Measurements from ENCODE around the gene SCN7A.
"Not testable (repeated sequence)": the region's sequence is repeated elsewhere in the genome, so short reads cannot be mapped to it uniquely, and the experiment has no call there.

The SCN7A gene

DNA sequence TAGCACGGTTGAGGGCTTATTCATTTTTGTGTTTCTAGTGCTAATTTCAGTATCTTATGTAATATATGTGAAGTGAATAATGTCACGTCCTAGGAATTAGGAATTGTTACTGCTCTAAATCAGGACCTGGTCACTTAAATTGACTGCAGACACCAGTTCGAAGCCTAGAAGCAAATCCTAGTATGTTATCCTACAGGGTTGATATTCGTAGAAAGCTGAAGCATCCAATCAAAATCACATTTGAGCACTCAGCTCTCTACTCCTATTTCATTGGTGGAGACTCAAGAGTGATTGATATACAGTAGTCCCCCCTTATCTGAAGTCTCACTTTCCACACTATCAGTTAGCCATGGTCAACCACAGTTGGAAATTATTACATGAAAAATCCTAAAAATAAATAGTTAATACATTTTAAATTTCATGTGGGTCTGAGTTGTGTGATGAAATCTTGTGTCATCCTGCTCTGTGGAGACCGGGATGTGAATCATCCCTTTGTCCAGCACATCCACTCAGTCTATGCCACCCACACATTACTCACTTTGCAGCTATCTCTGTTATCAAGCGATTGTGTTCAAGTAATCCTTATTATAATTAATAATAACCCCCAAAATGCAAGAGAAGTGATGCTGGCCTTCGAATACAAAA is 83.1 kb downstream of the SCN7A start:
- Histone ChIP-seq H3K4me3 (ENCODE audit: low read length) (no peak overlapping the region), H3F3A (ENCODE audit: insufficient read depth, low read length) (no peaks in the 10 kb centered on the region), H3K9ac (ENCODE audit: low read length) (no peak overlapping the region), H3K4me2 (ENCODE audit: low read depth, low read length) (no peak overlapping the region), H3K79me2 (ENCODE audit: low read length) (no peaks in the 10 kb centered on the region), H3K4me1 (ENCODE audit: low read length) (no peaks in the 10 kb centered on the region), H3K36me3 (replicated peaks; ENCODE audit: insufficient read depth, low read length) (no peaks in the 10 kb centered on the region), H3K27ac (ENCODE audit: low read length) (no peak overlapping the region), H3K27me3 (replicated peaks; ENCODE audit: insufficient read depth, low read length) (no peaks in the 10 kb centered on the region), H2AFZ (ENCODE audit: low read length) (no peak overlapping the region), H3K9me3 (replicated peaks; ENCODE audit: insufficient read depth, low read length) (no peaks in the 10 kb centered on the region), H3K9me2 (replicated peaks; ENCODE audit: insufficient read depth, low read length) (no peaks in the 10 kb centered on the region), H4K20me1 (ENCODE audit: insufficient read depth, low read length) (no peaks in the 10 kb centered on the region)
- TF ChIP-seq EZH2 (optimal IDR thresholded peaks at IDR 0.05; ENCODE audit: low read depth, low read length) (no peak), EZH2phosphoT487 (IDR thresholded peaks at IDR 0.05; ENCODE audit: low read length) (no peak)
- TF ChIP-seq, protein P1, sequence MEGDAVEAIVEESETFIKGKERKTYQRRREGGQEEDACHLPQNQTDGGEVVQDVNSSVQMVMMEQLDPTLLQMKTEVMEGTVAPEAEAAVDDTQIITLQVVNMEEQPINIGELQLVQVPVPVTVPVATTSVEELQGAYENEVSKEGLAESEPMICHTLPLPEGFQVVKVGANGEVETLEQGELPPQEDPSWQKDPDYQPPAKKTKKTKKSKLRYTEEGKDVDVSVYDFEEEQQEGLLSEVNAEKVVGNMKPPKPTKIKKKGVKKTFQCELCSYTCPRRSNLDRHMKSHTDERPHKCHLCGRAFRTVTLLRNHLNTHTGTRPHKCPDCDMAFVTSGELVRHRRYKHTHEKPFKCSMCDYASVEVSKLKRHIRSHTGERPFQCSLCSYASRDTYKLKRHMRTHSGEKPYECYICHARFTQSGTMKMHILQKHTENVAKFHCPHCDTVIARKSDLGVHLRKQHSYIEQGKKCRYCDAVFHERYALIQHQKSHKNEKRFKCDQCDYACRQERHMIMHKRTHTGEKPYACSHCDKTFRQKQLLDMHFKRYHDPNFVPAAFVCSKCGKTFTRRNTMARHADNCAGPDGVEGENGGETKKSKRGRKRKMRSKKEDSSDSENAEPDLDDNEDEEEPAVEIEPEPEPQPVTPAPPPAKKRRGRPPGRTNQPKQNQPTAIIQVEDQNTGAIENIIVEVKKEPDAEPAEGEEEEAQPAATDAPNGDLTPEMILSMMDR (IDR thresholded peaks at IDR 0.05; ENCODE audit: low read length) = no peak
- DNase-seq = no peak

DNA sequence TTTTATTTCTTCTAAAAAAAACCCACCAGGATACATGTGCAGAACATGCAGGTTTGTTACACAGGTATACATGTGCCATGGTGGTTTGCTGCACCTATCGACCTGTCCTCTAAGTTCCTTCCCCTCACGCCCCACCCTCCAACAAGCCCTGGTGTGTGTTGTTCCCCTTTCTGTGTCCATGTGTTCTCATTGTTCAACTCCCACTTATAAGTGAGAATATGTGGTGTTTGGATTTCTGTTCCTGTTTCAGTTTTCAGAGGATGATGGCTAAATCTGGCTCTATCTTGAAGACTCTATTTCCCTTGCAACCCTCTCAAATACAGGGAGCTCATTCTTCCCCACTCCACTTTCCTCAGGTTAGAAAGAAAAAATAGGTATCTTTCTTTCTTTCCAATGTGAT is 86.3 kb downstream of the SCN7A start:
- not testable (repeated sequence) for H3K4me2 ChIP-seq (ENCODE audit: low read depth, low read length); H3K27me3 ChIP-seq (replicated peaks; ENCODE audit: insufficient read depth, low read length); H3K4me1 ChIP-seq (ENCODE audit: low read length); DNase-seq; H3K9me3 ChIP-seq (replicated peaks; ENCODE audit: insufficient read depth, low read length); H3K79me2 ChIP-seq (ENCODE audit: low read length); H3K27ac ChIP-seq (ENCODE audit: low read length); H3F3A ChIP-seq (ENCODE audit: insufficient read depth, low read length); H4K20me1 ChIP-seq (ENCODE audit: insufficient read depth, low read length); H3K4me3 ChIP-seq (ENCODE audit: low read length); H3K36me3 ChIP-seq (replicated peaks; ENCODE audit: insufficient read depth, low read length); H3K9me2 ChIP-seq (replicated peaks; ENCODE audit: insufficient read depth, low read length); H2AFZ ChIP-seq (ENCODE audit: low read length); H3K9ac ChIP-seq (ENCODE audit: low read length)

DNA sequence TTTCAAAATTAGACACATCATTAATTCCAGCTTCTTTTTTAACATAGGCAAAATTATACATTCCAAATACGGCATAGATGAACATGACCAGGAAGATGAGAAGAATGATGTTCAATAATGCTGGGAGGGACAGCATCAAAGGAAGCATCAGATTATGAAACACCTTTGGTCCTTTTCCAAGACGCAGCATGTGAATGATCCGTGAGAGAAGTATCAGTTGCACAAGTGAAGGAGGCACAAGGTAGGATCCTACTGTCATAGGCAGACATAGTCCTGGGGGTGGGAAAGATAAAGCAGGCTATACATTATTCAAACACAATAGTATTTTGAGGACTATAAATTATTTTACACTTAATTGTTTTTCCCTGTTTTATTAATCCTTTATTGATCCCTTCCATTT is 87.7 kb downstream of the SCN7A start:
- TF ChIP-seq, protein P1 (IDR thresholded peaks at IDR 0.05; ENCODE audit: low read length) = no peak
- TF ChIP-seq EZH2phosphoT487 (IDR thresholded peaks at IDR 0.05; ENCODE audit: low read length) (no peak), EZH2 (optimal IDR thresholded peaks at IDR 0.05; ENCODE audit: low read depth, low read length) (no peak)
- Histone ChIP-seq H4K20me1 (ENCODE audit: insufficient read depth, low read length) (no peaks in the 10 kb centered on the region), H3K4me1 (ENCODE audit: low read length) (no peaks in the 10 kb centered on the region), H3K27ac (ENCODE audit: low read length) (no peak overlapping the region), H3K9me3 (replicated peaks; ENCODE audit: insufficient read depth, low read length) (no peaks in the 10 kb centered on the region), H3K9me2 (replicated peaks; ENCODE audit: insufficient read depth, low read length) (no peaks in the 10 kb centered on the region), H3K27me3 (replicated peaks; ENCODE audit: insufficient read depth, low read length) (no peaks in the 10 kb centered on the region), H3K4me2 (ENCODE audit: low read depth, low read length) (no peak overlapping the region), H3K36me3 (replicated peaks; ENCODE audit: insufficient read depth, low read length) (no peaks in the 10 kb centered on the region), H3K4me3 (ENCODE audit: low read length) (no peak overlapping the region), H3K9ac (ENCODE audit: low read length) (no peak overlapping the region), H3K79me2 (ENCODE audit: low read length) (no peaks in the 10 kb centered on the region), H3F3A (ENCODE audit: insufficient read depth, low read length) (no peaks in the 10 kb centered on the region), H2AFZ (ENCODE audit: low read length) (no peak overlapping the region)
- no peak for DNase-seq

DNA sequence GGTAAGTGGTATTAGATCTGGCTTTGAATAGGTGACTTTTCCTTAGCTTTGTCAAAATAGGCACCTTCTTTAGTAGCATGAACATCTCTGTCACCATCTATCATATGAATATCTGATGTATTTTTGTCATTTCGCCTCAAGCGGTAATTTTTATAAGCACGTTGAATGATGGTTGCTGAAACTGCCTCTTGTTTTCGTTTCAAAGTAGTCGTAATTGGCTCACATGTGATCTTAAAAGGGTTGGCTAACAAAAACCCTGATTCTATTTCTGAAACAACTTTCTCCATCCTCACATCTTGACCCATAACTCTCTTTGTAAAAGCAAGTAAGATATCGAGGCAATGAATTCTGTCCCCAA is 88.5 kb downstream of the SCN7A start:
- H3F3A ChIP-seq (ENCODE audit: insufficient read depth, low read length) = no peaks in the 10 kb centered on the region
- no peak overlapping the region for H3K4me2 ChIP-seq (ENCODE audit: low read depth, low read length)
- H3K9me2 ChIP-seq (replicated peaks; ENCODE audit: insufficient read depth, low read length) = no peaks in the 10 kb centered on the region
- H3K27ac ChIP-seq (ENCODE audit: low read length) = no peak overlapping the region
- no peak for DNase-seq
- H3K9me3 ChIP-seq (replicated peaks; ENCODE audit: insufficient read depth, low read length) = no peaks in the 10 kb centered on the region
- no peaks in the 10 kb centered on the region for H3K79me2 ChIP-seq (ENCODE audit: low read length)
- H4K20me1 ChIP-seq (ENCODE audit: insufficient read depth, low read length) = no peaks in the 10 kb centered on the region
- no peaks in the 10 kb centered on the region for H3K27me3 ChIP-seq (replicated peaks; ENCODE audit: insufficient read depth, low read length)
- H3K4me3 ChIP-seq (ENCODE audit: low read length) = no peak overlapping the region
- H2AFZ ChIP-seq (ENCODE audit: low read length) = no peak overlapping the region
- TF ChIP-seq EZH2phosphoT487 (IDR thresholded peaks at IDR 0.05; ENCODE audit: low read length) = no peak
- no peak for TF ChIP-seq EZH2 (optimal IDR thresholded peaks at IDR 0.05; ENCODE audit: low read depth, low read length)
- TF ChIP-seq, protein P1 (IDR thresholded peaks at IDR 0.05; ENCODE audit: low read length) = no peak
- H3K4me1 ChIP-seq (ENCODE audit: low read length) = no peaks in the 10 kb centered on the region
- no peak overlapping the region for H3K9ac ChIP-seq (ENCODE audit: low read length)
- no peaks in the 10 kb centered on the region for H3K36me3 ChIP-seq (replicated peaks; ENCODE audit: insufficient read depth, low read length)

Data from MM.1S (cell line).